ENCODE measurements around the gene ARGLU1. TPM values are rescaled to one million over a fixed set of nuclear protein-coding genes. Genes with fewer than 3 reads are reported as not detected.

The ARGLU1 gene
- total RNA-seq, 1 donor from 2014 or later = 242 TPM

DNA sequence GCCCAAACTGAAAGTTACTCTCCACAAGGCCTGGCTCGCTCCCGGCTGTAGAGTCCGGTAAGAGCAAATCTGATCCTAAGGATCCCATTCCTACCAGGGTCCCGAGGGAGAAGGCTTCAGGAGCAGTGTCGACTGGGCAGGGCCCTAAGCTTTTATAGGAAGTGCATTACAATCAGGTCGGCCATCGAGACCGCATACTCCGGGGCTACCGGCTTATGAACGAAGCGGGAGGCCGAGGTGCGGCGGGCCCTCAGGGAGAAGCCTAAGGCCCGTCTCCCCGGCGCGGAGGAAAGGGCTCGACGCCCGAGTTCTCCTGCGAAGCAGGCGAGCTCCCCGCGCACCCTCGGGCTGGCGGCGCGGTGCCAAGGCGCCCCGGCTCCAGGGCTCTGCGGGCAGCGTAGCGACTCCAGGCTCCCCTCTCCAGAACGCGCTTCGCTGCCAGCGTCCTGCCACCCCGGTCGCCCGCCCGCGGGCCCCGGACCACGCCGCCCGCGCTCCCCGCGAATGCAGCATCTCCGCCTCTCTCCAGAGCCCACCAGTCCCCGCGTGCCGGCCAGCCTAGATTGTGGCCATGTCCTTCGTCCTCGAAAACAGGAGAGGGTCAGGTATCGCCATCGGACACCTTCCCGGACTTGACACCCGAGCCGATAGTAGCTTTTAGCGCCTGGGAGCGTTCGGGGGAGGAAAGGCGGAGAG, 33.8 kb downstream of the ARGLU1 start:
- peak; percentile 24 for DNase-seq (ENCODE audit: low spot score)
- Mint-ChIP-seq H3K9me3 (ENCODE audit: unreplicated experiment) (no peaks in the 10 kb centered on the region), H3K27me3 (ENCODE audit: unreplicated experiment) (peaks cover 23% of the 10 kb centered on the region), H3K4me3 (ENCODE audit: unreplicated experiment) (peak overlapping the region; percentile 100), H3K4me1 (ENCODE audit: unreplicated experiment) (peaks cover 48% of the 10 kb centered on the region), H3K36me3 (ENCODE audit: low read depth, unreplicated experiment) (peaks cover 48% of the 10 kb centered on the region), H3K27ac (ENCODE audit: unreplicated experiment) (peak overlapping the region; percentile 91)
- TF ChIP-seq, protein P1, sequence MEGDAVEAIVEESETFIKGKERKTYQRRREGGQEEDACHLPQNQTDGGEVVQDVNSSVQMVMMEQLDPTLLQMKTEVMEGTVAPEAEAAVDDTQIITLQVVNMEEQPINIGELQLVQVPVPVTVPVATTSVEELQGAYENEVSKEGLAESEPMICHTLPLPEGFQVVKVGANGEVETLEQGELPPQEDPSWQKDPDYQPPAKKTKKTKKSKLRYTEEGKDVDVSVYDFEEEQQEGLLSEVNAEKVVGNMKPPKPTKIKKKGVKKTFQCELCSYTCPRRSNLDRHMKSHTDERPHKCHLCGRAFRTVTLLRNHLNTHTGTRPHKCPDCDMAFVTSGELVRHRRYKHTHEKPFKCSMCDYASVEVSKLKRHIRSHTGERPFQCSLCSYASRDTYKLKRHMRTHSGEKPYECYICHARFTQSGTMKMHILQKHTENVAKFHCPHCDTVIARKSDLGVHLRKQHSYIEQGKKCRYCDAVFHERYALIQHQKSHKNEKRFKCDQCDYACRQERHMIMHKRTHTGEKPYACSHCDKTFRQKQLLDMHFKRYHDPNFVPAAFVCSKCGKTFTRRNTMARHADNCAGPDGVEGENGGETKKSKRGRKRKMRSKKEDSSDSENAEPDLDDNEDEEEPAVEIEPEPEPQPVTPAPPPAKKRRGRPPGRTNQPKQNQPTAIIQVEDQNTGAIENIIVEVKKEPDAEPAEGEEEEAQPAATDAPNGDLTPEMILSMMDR (IDR thresholded peaks at IDR 0.05; ENCODE audit: unreplicated experiment) = no peak

DNA sequence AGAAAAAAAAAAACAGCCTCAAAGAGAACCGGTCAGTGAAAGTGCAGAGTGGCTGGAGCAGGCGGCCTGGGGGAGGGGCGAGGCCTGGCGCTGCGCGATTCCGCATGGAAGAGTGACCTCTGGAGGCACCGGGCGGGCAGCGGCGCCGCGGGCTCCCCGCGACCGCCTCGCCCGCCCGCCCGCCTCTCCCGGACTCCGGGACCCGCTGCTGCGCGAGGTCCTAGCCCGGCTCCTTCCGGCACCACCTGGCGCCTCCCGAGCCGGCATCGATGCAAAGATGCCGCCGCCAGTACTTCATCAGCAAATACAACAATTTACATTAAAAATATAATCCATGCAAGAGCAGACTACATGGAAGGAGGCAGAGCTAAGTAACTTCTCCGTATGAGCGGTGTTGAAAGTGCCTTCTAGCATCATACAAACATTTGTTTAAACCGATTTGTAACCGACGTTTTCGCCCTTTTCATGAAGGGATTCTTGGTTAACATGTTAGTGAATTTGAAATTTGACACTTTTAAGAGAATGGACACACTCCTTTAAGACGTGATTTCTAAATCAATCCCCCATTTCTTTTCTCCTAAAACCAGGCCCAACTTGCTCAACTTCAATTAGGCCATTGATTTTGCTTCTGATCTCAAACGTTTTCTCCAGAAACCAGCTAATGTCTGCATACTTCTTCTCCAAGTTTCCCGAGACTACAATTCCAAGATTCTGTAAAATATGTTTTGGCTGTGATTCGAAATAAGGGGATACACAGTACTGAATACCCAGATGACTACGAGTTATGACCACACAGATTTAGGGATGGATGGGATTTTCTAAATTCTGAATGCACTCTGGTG, 34.6 kb downstream of the ARGLU1 start:
- H3K27ac Mint-ChIP-seq (ENCODE audit: unreplicated experiment) = peak overlapping the region; percentile 91
- H3K27me3 Mint-ChIP-seq (ENCODE audit: unreplicated experiment) = peaks cover 23% of the 10 kb centered on the region
- no peaks in the 10 kb centered on the region for H3K9me3 Mint-ChIP-seq (ENCODE audit: unreplicated experiment)
- peak; percentile 81 for DNase-seq (ENCODE audit: low spot score)
- peak overlapping the region; percentile 100 for H3K4me3 Mint-ChIP-seq (ENCODE audit: unreplicated experiment)
- H3K36me3 Mint-ChIP-seq (ENCODE audit: low read depth, unreplicated experiment) = peaks cover 53% of the 10 kb centered on the region
- H3K4me1 Mint-ChIP-seq (ENCODE audit: unreplicated experiment) = peaks cover 49% of the 10 kb centered on the region
- TF ChIP-seq, protein P1 (IDR thresholded peaks at IDR 0.05; ENCODE audit: unreplicated experiment) = no peak

DNA sequence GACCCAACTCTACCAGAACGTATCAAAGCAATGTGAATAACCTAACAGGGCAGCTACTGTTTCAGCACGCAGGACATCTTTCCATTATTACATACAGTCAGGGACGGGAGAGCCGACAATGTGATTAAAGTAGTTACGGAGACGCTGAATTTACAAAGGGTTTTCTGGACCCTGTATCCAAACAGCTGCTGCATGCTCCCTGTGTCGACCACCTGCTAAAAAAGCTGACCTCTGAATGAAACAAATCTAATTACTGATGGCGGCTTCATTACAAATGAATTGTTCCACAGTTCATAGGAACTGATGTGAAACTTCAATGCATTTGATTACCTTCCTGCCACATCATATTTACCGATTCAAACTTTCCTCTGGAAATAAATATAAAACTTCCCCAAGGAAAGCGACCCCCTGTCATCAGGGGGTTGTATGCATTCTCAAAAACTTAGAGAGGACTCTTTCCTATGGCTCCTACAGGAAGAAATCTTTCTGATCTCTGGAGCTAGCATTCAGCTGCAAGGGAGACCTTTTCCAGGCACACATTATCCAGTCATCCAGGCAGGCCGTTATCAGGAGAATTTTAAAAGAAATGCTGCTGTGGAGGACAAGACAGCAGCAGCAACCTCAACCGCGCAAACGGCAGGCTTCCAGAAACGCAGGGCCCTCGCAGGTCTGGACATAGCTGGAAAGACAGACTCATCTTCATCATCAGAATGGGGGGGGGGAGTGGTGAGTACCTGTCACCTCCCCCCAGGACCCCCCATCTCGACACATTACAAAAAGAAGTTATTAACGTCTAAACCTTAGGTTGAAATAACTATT, 35.6 kb downstream of the ARGLU1 start:
- peaks cover 47% of the 10 kb centered on the region for H3K4me1 Mint-ChIP-seq (ENCODE audit: unreplicated experiment)
- no peak for DNase-seq (ENCODE audit: low spot score)
- peak overlapping the region; percentile 84 for H3K27ac Mint-ChIP-seq (ENCODE audit: unreplicated experiment)

DNA sequence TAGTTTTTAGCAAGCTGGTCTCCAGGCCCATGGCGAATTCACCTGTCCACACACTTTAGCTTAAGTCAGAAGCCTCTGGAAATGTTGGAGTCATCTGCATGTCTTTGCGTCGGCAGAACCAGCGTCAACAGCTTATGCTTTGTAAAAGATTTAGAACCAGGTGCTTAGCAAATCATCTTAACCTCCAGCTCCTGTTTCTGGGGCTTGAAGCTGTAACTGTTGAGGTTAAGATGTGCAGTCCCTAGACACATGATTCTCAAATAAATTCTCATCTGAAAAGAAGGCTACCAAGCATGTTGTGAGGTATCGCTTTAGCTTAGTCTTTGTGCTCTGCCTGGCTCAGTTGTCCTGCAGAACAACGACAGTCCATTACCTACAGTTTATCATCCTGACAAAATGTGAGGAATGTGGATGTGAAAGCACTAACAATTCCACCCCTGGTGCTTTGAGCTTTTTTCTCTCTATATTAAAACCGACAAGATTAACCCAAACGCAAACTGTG, 36.9 kb downstream of the ARGLU1 start:
- Mint-ChIP-seq H3K36me3 (ENCODE audit: low read depth, unreplicated experiment) (peaks cover 69% of the 10 kb centered on the region), H3K4me1 (ENCODE audit: unreplicated experiment) (peaks cover 47% of the 10 kb centered on the region), H3K27me3 (ENCODE audit: unreplicated experiment) (peaks cover 20% of the 10 kb centered on the region), H3K27ac (ENCODE audit: unreplicated experiment) (no peak overlapping the region), H3K4me3 (ENCODE audit: unreplicated experiment) (peak overlapping the region; percentile 100), H3K9me3 (ENCODE audit: unreplicated experiment) (no peaks in the 10 kb centered on the region)
- TF ChIP-seq, protein P1 (IDR thresholded peaks at IDR 0.05; ENCODE audit: unreplicated experiment) = no peak
- no peak for DNase-seq (ENCODE audit: low spot score)

More for the DNA sequence above, 35.6 kb downstream of the ARGLU1 start:
- Mint-ChIP-seq H3K9me3 (ENCODE audit: unreplicated experiment) (no peaks in the 10 kb centered on the region), H3K27me3 (ENCODE audit: unreplicated experiment) (peaks cover 23% of the 10 kb centered on the region), H3K4me3 (ENCODE audit: unreplicated experiment) (peak overlapping the region; percentile 100), H3K36me3 (ENCODE audit: low read depth, unreplicated experiment) (peaks cover 61% of the 10 kb centered on the region)
- TF ChIP-seq, protein P1 (IDR thresholded peaks at IDR 0.05; ENCODE audit: unreplicated experiment) = no peak
